A549 treated with Hydrocortisone at 1 μM for 4 hours (cell line): ENCODE data around the gene KAZN. TPM values are rescaled to one million over a fixed set of nuclear protein-coding genes. Genes with fewer than 3 reads are reported as not detected.

Source experiments
- total RNA-seq: library from RNA; stranded (reverse); fragments of 200-300 nt; extraction: Qiagen RNA extraction; gene quantifications from 5 replicates; pipeline ENCODE4 v1.2.3, GENCODE V29; 2022

Gene KAZN
- total RNA-seq = 3.1 to 3.7 TPM (median 3.2 TPM) in 5 replicates

DNA sequence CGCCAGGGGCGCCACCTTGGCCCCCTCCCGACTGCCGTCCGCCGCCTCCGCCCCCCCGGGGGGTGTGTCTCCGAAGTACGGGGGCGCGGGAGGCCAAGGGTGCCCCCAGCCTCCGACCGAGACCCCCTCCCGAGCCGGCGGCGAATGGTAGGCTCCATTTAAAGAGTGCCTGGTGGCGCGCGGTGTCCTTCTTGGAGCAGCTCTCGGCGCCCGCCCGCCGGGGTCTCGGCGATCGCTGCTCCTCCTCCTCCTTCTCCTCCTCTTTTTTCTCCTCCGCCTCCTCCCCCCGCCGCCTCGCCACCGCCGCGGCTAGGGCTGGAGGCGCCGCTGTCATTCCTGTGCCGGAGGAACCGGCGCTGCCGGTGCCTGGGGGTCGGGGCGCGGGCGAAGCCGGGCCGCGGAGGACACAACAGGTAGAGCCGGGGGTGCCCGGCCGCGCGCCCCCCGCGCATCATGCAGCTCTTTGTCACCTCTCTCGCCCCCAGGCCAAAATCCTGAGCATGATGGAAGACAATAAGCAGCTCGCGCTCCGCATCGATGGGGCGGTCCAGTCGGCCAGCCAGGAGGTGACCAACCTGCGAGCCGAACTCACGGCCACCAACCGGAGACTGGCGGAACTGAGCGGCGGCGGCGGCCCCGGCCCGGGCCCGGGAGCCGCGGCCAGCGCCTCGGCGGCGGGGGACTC, at the start of gene KAZN:
KAZN (plus strand) TSS at position 188 of the 685 bp plus-strand sequence.

DNA sequence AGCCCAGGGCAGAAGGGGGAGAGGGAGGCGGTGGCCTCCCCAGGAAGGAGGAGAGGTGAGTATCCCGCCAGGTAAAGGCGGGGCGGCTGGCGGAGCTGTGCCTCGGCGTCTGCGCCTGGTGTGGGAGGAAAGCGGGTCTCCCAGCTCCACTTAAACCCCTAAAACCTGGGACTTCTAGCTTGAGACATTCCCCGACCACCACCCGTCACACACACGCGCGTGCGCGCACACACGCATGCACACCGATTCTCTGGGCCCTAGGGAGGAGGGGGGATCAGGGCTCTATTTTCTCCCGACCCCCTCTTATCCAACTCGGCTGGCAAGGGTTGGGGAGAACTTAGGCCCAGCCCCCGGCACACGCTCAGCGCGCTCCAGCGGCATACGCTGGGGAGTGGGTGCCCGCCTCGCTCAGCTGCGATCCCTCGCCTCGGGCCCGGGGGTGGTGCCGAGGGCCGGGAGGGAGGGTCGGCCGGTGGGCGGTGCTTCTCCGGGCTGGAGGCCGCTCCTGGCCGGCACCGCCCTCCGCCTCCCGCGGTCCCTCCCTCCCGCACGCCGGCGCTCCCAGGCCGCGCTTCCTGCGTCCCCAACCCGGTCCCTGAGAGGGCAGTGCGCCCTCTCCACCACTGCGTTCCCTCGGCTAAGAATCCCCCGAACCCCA, 554.8 kb downstream of the KAZN start, which contains the start of gene TMEM51:
TMEM51 (plus strand) TSS at position 564 of the 658 bp plus-strand sequence. CDS start 61,341 bp downstream, outside the sequence.

